ENCODE results near the gene LSM12. TPM values are rescaled to one million over a fixed set of nuclear protein-coding genes. Genes with fewer than 3 reads are reported as not detected.
A peak's percentile ranks its signal among the peaks of the same experiment; 100 is the strongest.

The LSM12 gene
- total RNA-seq, 4 donors from 2014 or later = 41.6 to 79.0 (median 56.5) TPM

GRCh38 chr17:44004761-44005526, 61.5 kb downstream of the LSM12 start:
- DNase-seq (no peak), ATAC-seq (no peak)
- Histone ChIP-seq H3K36me3 (no peaks in the 10 kb centered on the region), H3K9me3 (no peaks in the 10 kb centered on the region), H3K4me3 (peak overlapping the region; percentile 52 to 71 (median 67)), H3K4me1 (peaks cover 15 to 28% of the 10 kb centered on the region in 2 donors), H3K27ac (no peak overlapping the region), H3K27me3 (peaks cover 35 to 40% (median 40%) of the 10 kb centered on the region in 3 donors)
- intact Hi-C loops (cut with DNase I; ENCODE audit: low total_unique reads) = loop anchor here (5.0 kb wide), 1 partner anchor 107 kb away; no protein-coding TSS in a partner anchor
- in situ Hi-C loops (cut with MboI; ENCODE audit: low sequenced_read_pairs in 4 of 4) = no loop called here
- no peak for TF ChIP-seq POLR2A (IDR thresholded peaks at IDR 0.05)
- no peak for TF ChIP-seq CTCF (IDR thresholded peaks at IDR 0.05 in 4 of 5, conservative IDR thresholded peaks at IDR 0.05 in 1 of 5)

- Histone ChIP-seq H3K4me1 (peaks cover 15 to 28% of the 10 kb centered on the region in 2 donors), H3K27me3 (peaks cover 35 to 40% (median 40%) of the 10 kb centered on the region in 3 donors), H3K27ac (no peak within 1 kb of the TSS), H3K9me3 (no peaks in the 10 kb centered on the region), H3K36me3 (no peaks in the 10 kb centered on the region), H3K4me3 (peak within 1 kb of the TSS; percentile 52 to 71 (median 67))
- TF ChIP-seq CTCF (IDR thresholded peaks at IDR 0.05 in 4 of 5, conservative IDR thresholded peaks at IDR 0.05 in 1 of 5) (no peak), POLR2A (IDR thresholded peaks at IDR 0.05) (no peak)
- in situ Hi-C loops (cut with MboI; ENCODE audit: low sequenced_read_pairs in 4 of 4) (no loop called here), intact Hi-C loops (cut with DNase I; ENCODE audit: low total_unique reads) (no loop called here)
- DNase-seq (no peak), ATAC-seq (no peak)
Observed at GRCh38 chr17:44004077-44004760, 62.3 kb downstream of the LSM12 start, which contains the start of gene NAGS. TSS of gene NAGS (plus strand) at chr17:44004622. CDS start at chr17:44004664, 42 bp downstream.

- Histone ChIP-seq H3K36me3 (no peaks in the 10 kb centered on the region), H3K27ac (no peak overlapping the region), H3K27me3 (peaks cover 33 to 35% (median 35%) of the 10 kb centered on the region in 3 donors), H3K4me3 (no peak overlapping the region), H3K9me3 (no peaks in the 10 kb centered on the region), H3K4me1 (peaks cover 6 to 21% of the 10 kb centered on the region in 2 donors)
- DNase-seq (no peak), ATAC-seq (no peak)
- in situ Hi-C loops (cut with MboI; ENCODE audit: low sequenced_read_pairs in 4 of 4) (no loop called here), intact Hi-C loops (cut with DNase I; ENCODE audit: low total_unique reads) (no loop called here)
- no peak for TF ChIP-seq POLR2A (IDR thresholded peaks at IDR 0.05)
- no peak for TF ChIP-seq CTCF (IDR thresholded peaks at IDR 0.05 in 4 of 5, conservative IDR thresholded peaks at IDR 0.05 in 1 of 5)
Observed at GRCh38 chr17:44002141-44002848, 64.2 kb downstream of the LSM12 start.

- Histone ChIP-seq H3K36me3 (no peaks in the 10 kb centered on the region), H3K27me3 (peaks cover 29 to 35% (median 31%) of the 10 kb centered on the region in 3 donors), H3K4me3 (no peak overlapping the region), H3K27ac (no peak overlapping the region), H3K9me3 (no peaks in the 10 kb centered on the region), H3K4me1 (peaks cover 6 to 14% of the 10 kb centered on the region in 2 donors)
- DNase-seq (no peak), ATAC-seq (no peak)
- intact Hi-C loops (cut with DNase I; ENCODE audit: low total_unique reads) = no loop called here
- TF ChIP-seq CTCF (IDR thresholded peaks at IDR 0.05 in 4 of 5, conservative IDR thresholded peaks at IDR 0.05 in 1 of 5) = no peak
- no peak for TF ChIP-seq POLR2A (IDR thresholded peaks at IDR 0.05)
- in situ Hi-C loops (cut with MboI; ENCODE audit: low sequenced_read_pairs in 4 of 4) = no loop called here
Observed at GRCh38 chr17:44001461-44001920, 65.0 kb downstream of the LSM12 start.

Data from gastrocnemius medialis (tissue), 4 donors.